ENCODE measurements around the gene SUFU.

GRCh38 chr10:102681696-102682095 lies 177.9 kb downstream of the SUFU start:
- TF ChIP-seq POLR2A (IDR thresholded peaks at IDR 0.05), result no peak
- TF ChIP-seq, protein P1, sequence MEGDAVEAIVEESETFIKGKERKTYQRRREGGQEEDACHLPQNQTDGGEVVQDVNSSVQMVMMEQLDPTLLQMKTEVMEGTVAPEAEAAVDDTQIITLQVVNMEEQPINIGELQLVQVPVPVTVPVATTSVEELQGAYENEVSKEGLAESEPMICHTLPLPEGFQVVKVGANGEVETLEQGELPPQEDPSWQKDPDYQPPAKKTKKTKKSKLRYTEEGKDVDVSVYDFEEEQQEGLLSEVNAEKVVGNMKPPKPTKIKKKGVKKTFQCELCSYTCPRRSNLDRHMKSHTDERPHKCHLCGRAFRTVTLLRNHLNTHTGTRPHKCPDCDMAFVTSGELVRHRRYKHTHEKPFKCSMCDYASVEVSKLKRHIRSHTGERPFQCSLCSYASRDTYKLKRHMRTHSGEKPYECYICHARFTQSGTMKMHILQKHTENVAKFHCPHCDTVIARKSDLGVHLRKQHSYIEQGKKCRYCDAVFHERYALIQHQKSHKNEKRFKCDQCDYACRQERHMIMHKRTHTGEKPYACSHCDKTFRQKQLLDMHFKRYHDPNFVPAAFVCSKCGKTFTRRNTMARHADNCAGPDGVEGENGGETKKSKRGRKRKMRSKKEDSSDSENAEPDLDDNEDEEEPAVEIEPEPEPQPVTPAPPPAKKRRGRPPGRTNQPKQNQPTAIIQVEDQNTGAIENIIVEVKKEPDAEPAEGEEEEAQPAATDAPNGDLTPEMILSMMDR (IDR thresholded peaks at IDR 0.05), result no peak
- TF ChIP-seq POLR2AphosphoS5 (IDR thresholded peaks at IDR 0.05), result no peak
- TF ChIP-seq EP300 (IDR thresholded peaks at IDR 0.05), result no peak

Measured in stomach (tissue), 4 donors.